Measurements from ENCODE around the gene ACP2.

ACP2 gene

GRCh38 chr11:47243454-47243853 lies 5.2 kb downstream of the ACP2 start:
- H4K20me1 ChIP-seq (ENCODE audit: insufficient read depth, low read length, poor library complexity, severe bottlenecking), result no peaks in the 10 kb centered on the region
- H3K4me3 ChIP-seq (ENCODE audit: low read length, poor library complexity, severe bottlenecking), result no peak overlapping the region
- H3K27me3 ChIP-seq (ENCODE audit: insufficient read depth, low read length, poor library complexity, severe bottlenecking), result no peaks in the 10 kb centered on the region
- no peaks in the 10 kb centered on the region for H3K9me3 ChIP-seq (ENCODE audit: insufficient read depth, low read depth, low read length)
- no peak overlapping the region for H3K9ac ChIP-seq (ENCODE audit: low read depth, low read length, poor library complexity, severe bottlenecking)
- H3F3A ChIP-seq (ENCODE audit: low read depth), result no peaks in the 10 kb centered on the region
- H3K4me1 ChIP-seq (ENCODE audit: insufficient read depth, low read length, poor library complexity, severe bottlenecking), result peaks cover 14% of the 10 kb centered on the region
- no peak overlapping the region for H3K4me2 ChIP-seq (ENCODE audit: low read depth, low read length, poor library complexity, severe bottlenecking)
- H3K36me3 ChIP-seq (ENCODE audit: insufficient read depth, low read length), result peaks cover 34% of the 10 kb centered on the region; the same call in 1 of the 2 replicates
- no peaks in the 10 kb centered on the region for H3K9me2 ChIP-seq (replicated peaks; ENCODE audit: low read depth, low read length)
- no peak for TF ChIP-seq EZH2phosphoT487 (IDR thresholded peaks at IDR 0.05; ENCODE audit: borderline replicate concordance)
- TF ChIP-seq CTCF (conservative IDR thresholded peaks at IDR 0.05; ENCODE audit: low read length), result no peak
- H3K79me2 ChIP-seq (ENCODE audit: insufficient read depth, low read length), result peaks cover 19% of the 10 kb centered on the region
- H2AFZ ChIP-seq (ENCODE audit: low read length), result no peak overlapping the region

- H4K20me1 ChIP-seq (ENCODE audit: insufficient read depth, low read length, poor library complexity, severe bottlenecking), result no peaks in the 10 kb centered on the region
- H3K9ac ChIP-seq (ENCODE audit: low read depth, low read length, poor library complexity, severe bottlenecking), result no peak overlapping the region
- H3F3A ChIP-seq (ENCODE audit: low read depth), result no peaks in the 10 kb centered on the region
- no peaks in the 10 kb centered on the region for H3K27me3 ChIP-seq (ENCODE audit: insufficient read depth, low read length, poor library complexity, severe bottlenecking)
- H3K36me3 ChIP-seq (ENCODE audit: insufficient read depth, low read length), result peaks cover 34% of the 10 kb centered on the region; the same call in 1 of the 2 replicates
- no peaks in the 10 kb centered on the region for H3K9me2 ChIP-seq (replicated peaks; ENCODE audit: low read depth, low read length)
- H2AFZ ChIP-seq (ENCODE audit: low read length), result no peak overlapping the region
- H3K9me3 ChIP-seq (ENCODE audit: insufficient read depth, low read depth, low read length), result no peaks in the 10 kb centered on the region
- no peak overlapping the region for H3K4me3 ChIP-seq (ENCODE audit: low read length, poor library complexity, severe bottlenecking)
- no peak overlapping the region for H3K4me2 ChIP-seq (ENCODE audit: low read depth, low read length, poor library complexity, severe bottlenecking)
- TF ChIP-seq EZH2phosphoT487 (IDR thresholded peaks at IDR 0.05; ENCODE audit: borderline replicate concordance) (no peak), CTCF (conservative IDR thresholded peaks at IDR 0.05; ENCODE audit: low read length) (no peak)
- peaks cover 11% of the 10 kb centered on the region for H3K79me2 ChIP-seq (ENCODE audit: insufficient read depth, low read length)
- peaks cover 9% of the 10 kb centered on the region for H3K4me1 ChIP-seq (ENCODE audit: insufficient read depth, low read length, poor library complexity, severe bottlenecking)
Observed at GRCh38 chr11:47242596-47243192, 5.9 kb downstream of the ACP2 start.

GRCh38 chr11:47241841-47242301 lies 6.7 kb downstream of the ACP2 start:
- Histone ChIP-seq H3K4me1 (ENCODE audit: insufficient read depth, low read length, poor library complexity, severe bottlenecking) (peaks cover under 1% of the 10 kb centered on the region), H4K20me1 (ENCODE audit: insufficient read depth, low read length, poor library complexity, severe bottlenecking) (no peaks in the 10 kb centered on the region), H3K4me2 (ENCODE audit: low read depth, low read length, poor library complexity, severe bottlenecking) (no peak overlapping the region), H3K9ac (ENCODE audit: low read depth, low read length, poor library complexity, severe bottlenecking) (no peak overlapping the region), H3K27me3 (ENCODE audit: insufficient read depth, low read length, poor library complexity, severe bottlenecking) (no peaks in the 10 kb centered on the region), H3K79me2 (ENCODE audit: insufficient read depth, low read length) (peaks cover 3% of the 10 kb centered on the region; the same call in 1 of the 2 replicates), H2AFZ (ENCODE audit: low read length) (no peak overlapping the region), H3K36me3 (ENCODE audit: insufficient read depth, low read length) (peaks cover 34% of the 10 kb centered on the region; the same call in 1 of the 2 replicates), H3K9me3 (ENCODE audit: insufficient read depth, low read depth, low read length) (no peaks in the 10 kb centered on the region), H3F3A (ENCODE audit: low read depth) (0 out of 2 replicates have a peak, but pooled peaks cover 2% of the 10 kb centered on the region), H3K9me2 (replicated peaks; ENCODE audit: low read depth, low read length) (no peaks in the 10 kb centered on the region), H3K4me3 (ENCODE audit: low read length, poor library complexity, severe bottlenecking) (no peak overlapping the region)
- no peak for TF ChIP-seq CTCF (conservative IDR thresholded peaks at IDR 0.05; ENCODE audit: low read length)
- TF ChIP-seq EZH2phosphoT487 (IDR thresholded peaks at IDR 0.05; ENCODE audit: borderline replicate concordance), result no peak

Measured in Loucy (cell line).